Upper lobe of left lung (tissue), 6 donors: ENCODE measurements around the gene MYO5B. TPM values are rescaled to one million over a fixed set of nuclear protein-coding genes. Genes with fewer than 3 reads are reported as not detected.

Source experiments
- ATAC-seq, 2 donors: fragments of 200-7000 bp; cut with Tn5 transposase; one replicate each; pipeline ENCODE4 v1.9.1; 2022; ENCODE audit warnings: mild to moderate bottlenecking in 2 of 2, moderate library complexity in 2 of 2; ENCODE audit not compliant: low FRiP score in 2 of 2
- DNase-seq, 2 donors: peaks; one replicate each; pipeline ENCODE4 v3.0.0-alpha.2; 2019 to 2020
- H3K27ac ChIP-seq, 4 donors: fragments of 200-600 bp; sonication (generic); one replicate each; pipeline ENCODE4 v1.5.1; 2016 to 2019
- H3K27me3 ChIP-seq, 4 donors: fragments of 200-600 bp; sonication (generic); one replicate each; pipeline ENCODE4 v1.5.1; 2017 to 2019
- H3K36me3 ChIP-seq, 4 donors: fragments of 200-600 bp; sonication (generic); one replicate each; pipeline ENCODE4 v1.5.1; 2016 to 2019
- H3K4me1 ChIP-seq, 4 donors: fragments of 200-600 bp; sonication (generic); one replicate each; pipeline ENCODE4 v1.5.1; 2018 to 2019
- H3K4me3 ChIP-seq, 4 donors: fragments of 200-600 bp; sonication (generic); one replicate each; pipeline ENCODE4 v1.5.1; 2017 to 2019; ENCODE audit warnings: mild to moderate bottlenecking in 2 of 4, moderate library complexity in 1 of 4
- H3K9me3 ChIP-seq, 4 donors: fragments of 200-600 bp; sonication (generic); one replicate each; pipeline ENCODE4 v1.5.1; 2018 to 2019
- EP300 ChIP-seq, 4 donors: sonication (generic); formaldehyde crosslinking; IDR thresholded peaks; one replicate each; pipeline ENCODE4 v1.5.1; 2017; ENCODE audit warnings: antibody characterized with exemption in 4 of 4, control low read depth in 2 of 4
- POLR2A ChIP-seq, 4 donors: fragments of 450-650 bp; IDR thresholded peaks; one replicate each; pipeline ENCODE4 v1.5.1; 2016 to 2017; ENCODE audit warnings: antibody characterized with exemption in 4 of 4, mild to moderate bottlenecking in 2 of 4
- POLR2AphosphoS5 ChIP-seq, 2 donors: sonication (generic); formaldehyde crosslinking; IDR thresholded peaks; one replicate each; pipeline ENCODE4 v1.5.1; 2017; ENCODE audit warnings: antibody characterized with exemption in 2 of 2
- whole genome bisulfite sequencing, 2 donors: methylation state at CpG; one replicate each; pipeline ENCODE4 v1.1.5; 2017 to 2018; 5-methylcytosine and 5-hydroxymethylcytosine counted together
- total RNA-seq, 6 donors: library from RNA; depleted of rRNA in 4 of 6; stranded (reverse); fragments of >200 nt in 4 of 6; gene quantifications; one replicate each; pipeline versions ENCODE4 v1.1.0 to v1.2.1, GENCODE V29; 2016 to 2021
- TF ChIP-seq, protein P1 (sequence below), 6 experiments: fragments of 450-650 bp in 4 of 6; fragments of 200-600 bp in 2 of 6; sonication (generic) in 2 of 6; IDR thresholded peaks; one replicate each; pipeline ENCODE4 v1.5.1; 2016 to 2019; ENCODE audit warnings: antibody characterized with exemption in 6 of 6
- donor health status: DM: no; HTN: no; CAD: no; lungs with moderate emphysema.
- donor health status: DM: no; HTN: yes; CAD: no; lungs with severe emphysema.

Gene MYO5B
- total RNA-seq, 6 donors from 2014 or later, result 25.4 to 95.2 (median 49.6) TPM

- Histone ChIP-seq H3K36me3 (no peaks in the 10 kb centered on the region), H3K9me3 (no peaks in the 10 kb centered on the region), H3K4me3 (no peak overlapping the region), H3K27ac (no peak overlapping the region), H3K27me3 (no peaks in the 10 kb centered on the region), H3K4me1 (peaks cover 5 to 22% (median 12%) of the 10 kb centered on the region in 4 donors)
- ATAC-seq (no peak), DNase-seq (no peak)
- WGBS, 2 donors, result 72 to 100% methylated on average over 2 to 3 of the region's 3 CpGs
- TF ChIP-seq, protein P1, sequence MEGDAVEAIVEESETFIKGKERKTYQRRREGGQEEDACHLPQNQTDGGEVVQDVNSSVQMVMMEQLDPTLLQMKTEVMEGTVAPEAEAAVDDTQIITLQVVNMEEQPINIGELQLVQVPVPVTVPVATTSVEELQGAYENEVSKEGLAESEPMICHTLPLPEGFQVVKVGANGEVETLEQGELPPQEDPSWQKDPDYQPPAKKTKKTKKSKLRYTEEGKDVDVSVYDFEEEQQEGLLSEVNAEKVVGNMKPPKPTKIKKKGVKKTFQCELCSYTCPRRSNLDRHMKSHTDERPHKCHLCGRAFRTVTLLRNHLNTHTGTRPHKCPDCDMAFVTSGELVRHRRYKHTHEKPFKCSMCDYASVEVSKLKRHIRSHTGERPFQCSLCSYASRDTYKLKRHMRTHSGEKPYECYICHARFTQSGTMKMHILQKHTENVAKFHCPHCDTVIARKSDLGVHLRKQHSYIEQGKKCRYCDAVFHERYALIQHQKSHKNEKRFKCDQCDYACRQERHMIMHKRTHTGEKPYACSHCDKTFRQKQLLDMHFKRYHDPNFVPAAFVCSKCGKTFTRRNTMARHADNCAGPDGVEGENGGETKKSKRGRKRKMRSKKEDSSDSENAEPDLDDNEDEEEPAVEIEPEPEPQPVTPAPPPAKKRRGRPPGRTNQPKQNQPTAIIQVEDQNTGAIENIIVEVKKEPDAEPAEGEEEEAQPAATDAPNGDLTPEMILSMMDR (IDR thresholded peaks at IDR 0.05), result no peak
- TF ChIP-seq EP300 (IDR thresholded peaks at IDR 0.05) (no peak), POLR2AphosphoS5 (IDR thresholded peaks at IDR 0.05) (no peak), POLR2A (IDR thresholded peaks at IDR 0.05) (no peak)
Measured at GRCh38 chr18:50008306-50008705, 186.6 kb downstream of the MYO5B start.

GRCh38 chr18:50006470-50007046 is 188.4 kb downstream of the MYO5B start:
- ATAC-seq, result no peak
- Histone ChIP-seq H3K27ac (no peak overlapping the region), H3K9me3 (no peaks in the 10 kb centered on the region), H3K4me1 (peaks cover 0 to 8% (median 4%) of the 10 kb centered on the region in 4 donors), H3K4me3 (no peak overlapping the region), H3K36me3 (no peaks in the 10 kb centered on the region), H3K27me3 (no peaks in the 10 kb centered on the region)
- no peak for DNase-seq
- 80 to 81% methylated on average over 2 of the region's 2 CpGs for WGBS, 2 donors
- TF ChIP-seq, protein P1 (IDR thresholded peaks at IDR 0.05), result no peak
- TF ChIP-seq POLR2A (IDR thresholded peaks at IDR 0.05), result no peak
- TF ChIP-seq POLR2AphosphoS5 (IDR thresholded peaks at IDR 0.05), result no peak
- no peak for TF ChIP-seq EP300 (IDR thresholded peaks at IDR 0.05)

DNA sequence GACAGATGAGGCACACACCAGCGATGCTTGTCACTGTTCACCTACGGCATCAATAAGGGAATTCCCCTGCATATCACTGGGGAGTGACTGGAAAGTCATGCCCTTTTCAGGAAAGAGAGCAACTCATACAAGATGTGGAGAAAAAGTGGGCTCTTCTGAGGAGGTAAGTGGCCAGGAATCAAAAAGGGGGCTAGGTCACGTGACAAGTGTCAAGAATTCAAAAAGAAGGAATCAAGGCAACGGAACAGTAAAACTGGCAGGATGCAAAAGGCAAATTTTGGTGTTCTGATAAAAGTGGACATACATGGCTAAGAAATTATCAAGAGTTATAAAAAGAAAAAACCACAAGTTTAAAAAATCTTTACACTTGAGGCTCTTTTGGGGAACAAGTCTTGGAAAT is 190.9 kb downstream of the MYO5B start:
- Histone ChIP-seq H3K27ac (no peak overlapping the region), H3K36me3 (no peaks in the 10 kb centered on the region), H3K9me3 (no peaks in the 10 kb centered on the region), H3K4me1 (no peaks in the 10 kb centered on the region), H3K27me3 (no peaks in the 10 kb centered on the region), H3K4me3 (no peak overlapping the region)
- DNase-seq (no peak), ATAC-seq (no peak)
- WGBS, 2 donors, result 68 to 78% methylated on average over 4 of the region's 4 CpGs
- no peak for TF ChIP-seq EP300 (IDR thresholded peaks at IDR 0.05)
- TF ChIP-seq POLR2AphosphoS5 (IDR thresholded peaks at IDR 0.05), result no peak
- no peak for TF ChIP-seq POLR2A (IDR thresholded peaks at IDR 0.05)
- TF ChIP-seq, protein P1 (IDR thresholded peaks at IDR 0.05), result no peak

GRCh38 chr18:50002781-50003180 is 192.2 kb downstream of the MYO5B start:
- Histone ChIP-seq H3K9me3 (no peaks in the 10 kb centered on the region), H3K36me3 (no peaks in the 10 kb centered on the region), H3K27me3 (no peaks in the 10 kb centered on the region), H3K4me1 (no peaks in the 10 kb centered on the region), H3K4me3 (no peak overlapping the region), H3K27ac (no peak overlapping the region)
- DNase-seq (no peak), ATAC-seq (no peak)
- TF ChIP-seq EP300 (IDR thresholded peaks at IDR 0.05) (no peak), POLR2AphosphoS5 (IDR thresholded peaks at IDR 0.05) (no peak), POLR2A (IDR thresholded peaks at IDR 0.05) (no peak)
- 83 to 89% methylated on average over 2 of the region's 2 CpGs for WGBS, 2 donors

DNA sequence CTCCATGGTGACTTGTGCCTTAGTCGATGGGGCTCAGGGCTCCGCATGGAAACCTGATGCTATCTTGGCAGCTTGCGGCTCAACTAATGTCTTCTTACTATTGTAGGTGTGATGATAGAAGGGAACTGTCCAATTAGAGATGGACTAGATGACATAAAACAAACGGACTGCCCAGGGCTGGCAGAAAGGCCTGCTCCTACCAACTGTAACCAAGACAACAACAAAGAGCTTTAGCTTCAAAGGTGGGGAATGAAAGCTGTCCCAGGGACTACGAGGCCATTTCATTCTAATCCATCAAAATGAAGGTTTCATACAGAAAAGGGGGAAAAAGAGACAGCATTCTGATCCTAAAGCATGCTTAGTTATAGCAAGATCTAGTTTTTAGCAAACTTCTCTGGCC is 194.7 kb downstream of the MYO5B start:
- DNase-seq (no peak), ATAC-seq (no peak)
- no peaks in the 10 kb centered on the region for H3K36me3 ChIP-seq
- WGBS, 2 donors, result 78 to 86% methylated on average over 5 of the region's 5 CpGs
- no peaks in the 10 kb centered on the region for H3K4me1 ChIP-seq
- H3K4me3 ChIP-seq, result no peak overlapping the region
- no peaks in the 10 kb centered on the region for H3K27me3 ChIP-seq
- no peaks in the 10 kb centered on the region for H3K9me3 ChIP-seq
- no peak overlapping the region for H3K27ac ChIP-seq
- TF ChIP-seq, protein P1 (IDR thresholded peaks at IDR 0.05), result no peak
- TF ChIP-seq POLR2AphosphoS5 (IDR thresholded peaks at IDR 0.05) (no peak), POLR2A (IDR thresholded peaks at IDR 0.05) (no peak), EP300 (IDR thresholded peaks at IDR 0.05) (no peak)
